Fibroblast of skin of left quadriceps (primary cell): Measurements from ENCODE around the gene SORCS1.

Source experiments
- DNase-seq, 2 experiments: peaks; one replicate each; pipeline ENCODE4 v3.0.0-alpha.2; 2013; ENCODE audit warnings: low read depth in 2 of 2

Gene SORCS1

GRCh38 chr10:106672517-106673175, 491.9 kb downstream of the SORCS1 start:
- no peak for DNase-seq

GRCh38 chr10:106661767-106662140, 502.8 kb downstream of the SORCS1 start:
- no peak for DNase-seq

DNA sequence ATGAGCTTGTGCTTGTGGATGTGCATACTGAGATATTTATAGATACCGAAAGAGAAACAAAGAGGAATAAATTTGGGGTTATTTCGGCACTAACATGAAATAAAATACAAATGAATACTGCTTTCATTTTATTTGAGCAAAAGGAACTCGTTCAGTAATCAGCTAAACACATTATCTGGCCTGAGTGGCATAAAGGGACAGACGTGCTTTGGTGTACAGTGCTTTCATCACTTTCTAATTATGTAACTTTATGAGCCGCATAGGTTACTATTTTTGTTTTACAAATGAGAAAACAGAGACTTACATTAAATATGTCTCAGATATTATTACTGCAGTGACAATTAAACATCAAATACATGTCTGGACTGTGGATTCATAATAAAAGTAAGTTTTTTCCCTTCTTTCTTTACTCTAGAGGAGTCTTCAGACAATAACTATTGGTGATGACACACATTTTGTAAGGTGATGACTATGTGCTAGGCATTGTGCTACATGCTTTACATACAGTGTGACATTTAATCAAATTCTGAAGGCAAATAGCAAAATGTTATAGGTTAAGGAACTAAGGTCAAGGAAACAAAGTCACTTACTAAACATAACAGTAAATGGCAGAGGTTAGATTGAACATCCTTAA, 503.3 kb downstream of the SORCS1 start:
- no peak for DNase-seq

DNA sequence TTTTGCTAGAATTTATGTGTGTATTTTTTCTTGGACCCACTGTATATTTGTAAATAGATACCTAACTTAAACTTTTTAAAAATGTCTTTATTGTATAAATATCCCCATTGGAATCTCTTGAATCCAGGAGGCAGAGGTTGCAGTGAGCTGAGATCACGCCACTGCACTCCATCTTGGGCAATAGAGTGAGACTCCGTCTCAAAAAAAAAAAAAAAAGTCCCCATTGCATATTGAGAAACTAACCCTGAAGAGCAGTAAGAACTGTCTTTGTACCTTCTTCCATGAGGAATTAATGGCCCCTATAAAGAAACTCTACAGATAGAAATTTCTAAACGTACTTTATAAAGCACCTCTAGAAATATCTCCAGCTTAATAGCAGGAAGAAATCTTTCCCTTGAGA, 504.0 kb downstream of the SORCS1 start:
- DNase-seq: no peak

- DNase-seq: no peak
Measured at GRCh38 chr10:106655636-106656035, 508.9 kb downstream of the SORCS1 start.

GRCh38 chr10:106655165-106655564, 509.3 kb downstream of the SORCS1 start:
- DNase-seq: no peak

DNA sequence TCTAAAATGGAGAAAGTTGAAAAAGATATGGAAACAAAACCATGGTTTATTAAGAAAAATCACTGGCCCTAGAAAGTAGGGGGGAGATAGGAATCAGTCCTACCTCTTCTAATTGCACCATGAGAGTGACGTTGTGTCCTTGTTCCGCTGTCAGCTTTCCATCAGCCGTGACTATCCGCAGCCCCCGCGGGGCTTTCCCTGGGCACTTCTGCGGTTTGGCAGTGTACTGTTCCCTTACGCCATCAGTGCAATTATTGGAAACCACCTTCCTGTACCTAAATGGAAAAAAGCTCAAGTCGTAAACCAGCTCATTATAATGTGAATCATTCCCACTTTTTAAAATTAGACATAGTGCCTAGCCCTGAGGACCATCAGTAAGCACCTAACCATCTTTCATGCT, 512.2 kb downstream of the SORCS1 start:
- DNase-seq: no peak

GRCh38 chr10:106648534-106649481, 515.7 kb downstream of the SORCS1 start:
- no peak for DNase-seq

DNA sequence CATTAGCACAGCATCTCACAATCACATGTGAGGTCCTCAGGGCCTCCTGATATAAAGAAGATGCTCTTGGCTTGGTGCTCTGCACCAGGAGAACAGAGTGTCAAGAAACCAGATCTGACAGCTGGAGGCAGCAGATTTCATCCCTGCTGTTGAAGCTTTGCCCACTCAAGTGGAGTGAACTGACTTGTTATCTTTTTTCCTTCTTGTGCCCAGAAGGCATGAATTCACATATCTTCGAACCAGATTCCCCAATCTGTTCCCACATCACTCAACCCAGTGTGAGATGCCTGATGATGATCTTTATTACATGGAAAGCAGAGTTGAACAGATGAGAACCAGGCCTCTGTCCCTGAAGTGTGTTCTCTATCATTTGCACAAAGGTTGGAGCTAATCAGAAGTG, 521.0 kb downstream of the SORCS1 start:
- no peak for DNase-seq

DNA sequence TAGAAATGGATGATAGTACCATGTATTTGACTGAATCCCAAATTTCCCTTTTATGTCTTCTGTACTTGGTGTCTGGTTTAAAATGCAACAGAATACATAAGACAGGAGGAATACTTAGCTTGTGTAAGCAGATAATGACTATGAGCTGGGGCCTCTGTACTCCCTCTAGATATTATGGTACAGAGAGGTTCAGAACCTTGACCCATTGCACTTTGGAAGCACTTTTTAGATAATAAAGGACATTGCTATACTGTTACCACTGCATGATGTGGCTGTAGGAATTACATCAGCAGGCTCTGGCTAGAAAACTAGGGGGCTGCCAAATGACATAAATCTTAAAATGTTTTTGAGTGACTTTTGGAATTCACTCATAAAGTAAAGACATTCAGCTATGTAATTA, 526.6 kb downstream of the SORCS1 start:
- no peak for DNase-seq

- DNase-seq: no peak
Measured at GRCh38 chr10:106636766-106637491, 527.6 kb downstream of the SORCS1 start.

- no peak for DNase-seq
Measured at GRCh38 chr10:106635947-106636346, 528.6 kb downstream of the SORCS1 start.

DNA sequence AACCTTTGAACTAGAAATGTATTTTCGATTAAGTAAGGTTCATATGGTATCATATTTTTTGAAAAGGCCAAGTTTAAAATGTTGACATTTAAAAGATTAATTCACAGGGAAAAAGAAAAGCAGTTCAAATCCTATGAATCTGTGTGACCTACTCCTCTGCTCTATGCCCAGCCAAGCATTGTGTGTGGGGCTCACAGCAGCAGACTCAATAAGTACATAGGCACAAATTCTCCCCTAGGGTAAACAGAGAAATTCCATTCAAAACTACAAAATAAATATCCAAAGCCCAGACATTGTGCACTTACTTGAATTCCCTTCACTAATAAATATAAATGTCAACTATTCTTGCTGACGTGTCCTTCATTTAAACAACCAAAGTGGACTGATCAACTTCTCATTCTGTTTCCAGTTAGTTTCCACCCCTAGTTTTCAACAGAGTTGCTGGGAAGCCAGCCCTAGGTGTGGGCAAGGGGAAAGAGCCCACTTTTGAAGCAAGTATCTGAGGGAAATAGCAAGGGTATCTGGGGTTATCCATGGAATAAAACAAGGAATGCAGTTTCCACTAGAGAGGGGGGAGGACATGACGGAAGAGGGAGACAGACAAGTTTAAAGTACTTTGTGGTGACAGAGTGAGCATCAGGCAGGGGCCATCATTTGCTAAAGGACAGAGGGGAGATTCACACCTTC, 533.3 kb downstream of the SORCS1 start:
- DNase-seq: no peak

GRCh38 chr10:106626371-106626770, 538.1 kb downstream of the SORCS1 start:
- DNase-seq: no peak

- DNase-seq: no peak
Measured at GRCh38 chr10:106625751-106626150, 538.8 kb downstream of the SORCS1 start.

GRCh38 chr10:106619346-106619745, 545.2 kb downstream of the SORCS1 start:
- DNase-seq: no peak

DNA sequence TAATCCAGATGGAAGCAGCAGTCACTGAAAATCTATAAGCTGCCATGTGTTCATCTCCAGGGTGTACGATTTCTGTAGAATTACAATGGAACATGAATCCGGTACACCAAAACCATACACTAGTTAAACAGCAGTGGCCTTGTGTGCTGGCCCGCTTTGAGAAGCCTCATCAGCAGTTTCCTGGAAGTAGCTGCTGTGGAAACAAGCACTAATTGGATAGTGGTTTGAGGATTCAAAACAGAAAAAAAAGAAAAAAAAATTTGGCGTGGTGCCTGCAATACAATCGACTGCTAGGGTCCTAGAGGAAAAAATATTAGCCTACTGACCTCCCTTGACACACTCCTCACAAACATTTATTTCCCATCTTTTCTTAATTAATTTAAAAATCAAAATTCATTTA, 545.9 kb downstream of the SORCS1 start:
- DNase-seq: no peak

DNA sequence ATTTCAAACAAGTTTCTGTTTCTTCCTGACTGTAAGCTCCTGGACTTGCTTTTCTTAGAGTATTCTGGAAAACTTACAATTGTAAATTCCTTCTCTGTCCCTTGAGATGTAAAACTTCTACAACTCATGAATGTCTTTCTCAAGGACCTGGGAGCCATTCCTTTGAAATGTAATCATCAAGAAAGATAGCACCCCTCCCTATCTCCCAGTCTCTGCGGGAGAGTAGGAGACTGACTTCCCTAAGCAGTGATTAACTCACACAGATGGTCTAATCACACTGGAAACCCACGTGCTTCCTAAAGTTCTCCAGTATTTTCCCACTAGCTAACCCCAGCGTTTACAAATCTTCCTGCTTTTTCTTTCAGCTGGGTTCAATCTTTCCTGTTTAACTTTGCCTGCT, 549.4 kb downstream of the SORCS1 start:
- DNase-seq: peak; percentile 64 to 65

- DNase-seq: no peak
Measured at GRCh38 chr10:106614293-106614692, 550.2 kb downstream of the SORCS1 start.

- no peak for DNase-seq
Measured at GRCh38 chr10:106612381-106612780, 552.1 kb downstream of the SORCS1 start.

DNA sequence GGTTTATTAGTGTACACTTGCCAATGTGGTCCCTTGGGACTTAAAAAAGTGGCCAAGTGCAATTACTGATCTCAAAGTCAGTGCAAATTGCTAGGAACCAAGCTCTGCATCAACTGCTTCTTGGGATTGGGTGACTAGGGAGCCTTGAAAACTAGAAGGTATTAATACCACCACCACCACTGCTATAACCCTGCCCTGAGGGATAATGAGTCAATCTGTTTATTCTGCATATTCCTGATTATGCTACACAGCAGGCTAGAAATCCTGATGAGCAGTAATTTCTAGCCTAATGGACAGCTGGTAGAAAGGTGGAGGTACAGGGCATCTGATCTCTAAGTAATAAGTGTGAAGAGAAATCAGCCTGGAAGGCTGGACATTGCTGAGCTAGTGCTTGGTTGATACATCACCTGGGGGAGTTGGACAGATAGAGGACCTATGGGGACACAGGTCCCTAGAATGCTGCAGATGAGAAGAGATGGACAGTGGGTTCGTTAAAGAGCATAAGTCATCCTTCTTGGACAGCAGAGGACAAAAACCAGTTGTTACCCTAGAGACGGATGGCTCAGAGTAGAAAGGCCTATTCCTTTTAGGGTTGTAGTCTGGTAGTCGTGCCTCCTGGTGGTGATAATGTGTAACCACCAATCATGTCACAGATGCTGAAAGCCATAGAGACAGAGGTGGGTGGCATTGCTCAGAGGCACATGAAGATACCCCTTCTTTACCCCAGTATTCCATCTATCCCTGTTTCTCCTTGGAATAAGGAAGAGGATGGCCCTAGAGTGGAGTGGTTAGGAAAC, 554.8 kb downstream of the SORCS1 start:
- no peak for DNase-seq
